ENCODE measurements around the gene RIOK1.

The RIOK1 gene

DNA sequence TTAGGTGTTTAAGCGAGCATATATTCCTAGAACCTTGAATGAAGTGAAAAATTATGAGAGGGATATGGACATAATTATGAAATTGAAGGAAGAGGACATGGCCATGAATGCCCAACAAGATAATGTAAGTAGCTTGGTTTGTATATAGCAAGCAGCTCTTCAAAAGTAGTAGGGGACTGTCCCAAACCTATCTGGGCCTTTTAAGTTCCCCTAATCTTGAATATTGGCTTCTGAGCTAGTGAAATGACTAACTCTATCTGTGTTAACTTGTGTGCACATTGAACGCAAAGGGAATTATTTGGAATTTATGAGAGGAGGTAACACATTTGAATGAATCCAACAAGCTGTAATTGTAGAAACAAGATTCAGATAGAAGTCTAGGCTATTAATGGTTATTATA lies 21.7 kb downstream of the RIOK1 start:
- no peak overlapping the region for H2AK5ac ChIP-seq (ENCODE audit: low read length)
- no peak overlapping the region for H3K4me3 ChIP-seq (ENCODE audit: low read length)
- no peak overlapping the region for H3K56ac ChIP-seq (ENCODE audit: low read length)
- H3K9ac ChIP-seq (ENCODE audit: low read length): no peak overlapping the region
- WGBS (ENCODE audit: extremely low coverage, insufficient coverage, low lambda C conversion rate): no CpG with 5 or more reads among the region's 2 CpGs
- H3K27ac ChIP-seq (ENCODE audit: low read depth, low read length): no peak overlapping the region
- H3K4me2 ChIP-seq (ENCODE audit: low read length): no peak overlapping the region
- no peak overlapping the region for H3K18ac ChIP-seq (ENCODE audit: low read length)
- no peak overlapping the region for H4K8ac ChIP-seq (ENCODE audit: low read depth, low read length)
- H2BK5ac ChIP-seq (ENCODE audit: low read length): no peak overlapping the region
- H3K4me1 ChIP-seq (ENCODE audit: control insufficient read depth, low read depth, low read length): no peaks in the 10 kb centered on the region
- H2BK15ac ChIP-seq (replicated peaks; ENCODE audit: low read depth): no peak overlapping the region
- no peaks in the 10 kb centered on the region for H3K27me3 ChIP-seq (ENCODE audit: insufficient read depth, low read length, poor library complexity)
- peaks cover 2% of the 10 kb centered on the region for H3K36me3 ChIP-seq (ENCODE audit: control insufficient read depth, insufficient read depth, low read length)
- no peaks in the 10 kb centered on the region for H3K79me1 ChIP-seq (ENCODE audit: low read length)
- no peak overlapping the region for H4K5ac ChIP-seq (ENCODE audit: low read length)
- H2BK120ac ChIP-seq (ENCODE audit: low read depth, low read length): no peak overlapping the region
- no peaks in the 10 kb centered on the region for H3K79me2 ChIP-seq (ENCODE audit: control insufficient read depth, insufficient read depth, low read length)
- DNase-seq: no peak
- no peak overlapping the region for H3K23ac ChIP-seq (ENCODE audit: low read length)
- no peak overlapping the region for H3K4ac ChIP-seq (ENCODE audit: low read depth, low read length)

DNA sequence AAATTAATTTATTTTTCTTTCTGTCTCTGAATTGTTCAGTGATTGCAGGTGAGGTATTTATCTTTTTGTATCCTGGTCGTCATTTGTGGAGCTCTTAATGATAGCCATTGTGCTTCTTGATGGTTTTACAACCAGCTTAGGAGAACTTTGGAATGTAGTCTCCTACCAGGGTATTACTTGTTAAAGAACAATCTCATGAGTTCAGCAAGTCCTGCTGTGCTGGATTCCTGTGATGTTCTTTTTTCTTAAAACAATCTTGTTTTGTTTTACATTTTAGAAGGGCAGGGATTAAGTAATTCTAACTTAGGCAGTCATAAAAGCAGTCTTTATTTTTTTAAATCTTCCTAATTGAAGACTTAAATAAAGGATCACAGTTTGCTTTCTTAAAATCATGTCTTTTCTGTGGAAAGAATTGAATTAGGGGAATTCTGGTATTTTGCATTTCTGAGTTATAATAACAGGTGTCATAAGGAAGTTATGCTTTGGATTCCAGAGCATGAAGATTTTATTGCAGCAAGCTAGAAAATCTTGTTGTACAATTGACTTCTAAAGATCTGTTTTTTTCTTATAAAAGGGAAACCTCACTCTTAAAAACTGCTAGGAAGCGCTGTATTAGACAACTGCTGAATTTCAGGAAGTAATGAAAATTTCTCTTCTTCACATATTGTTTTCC lies 23.7 kb downstream of the RIOK1 start:
- WGBS (ENCODE audit: extremely low coverage, insufficient coverage, low lambda C conversion rate): no CpG with 5 or more reads among the region's 2 CpGs
- peaks cover 3% of the 10 kb centered on the region for H3K36me3 ChIP-seq (ENCODE audit: control insufficient read depth, insufficient read depth, low read length)
- H3K56ac ChIP-seq (ENCODE audit: low read length): no peak overlapping the region
- H2AK5ac ChIP-seq (ENCODE audit: low read length): no peak overlapping the region
- H3K9ac ChIP-seq (ENCODE audit: low read length): no peak overlapping the region
- no peak overlapping the region for H3K23ac ChIP-seq (ENCODE audit: low read length)
- no peak overlapping the region for H3K18ac ChIP-seq (ENCODE audit: low read length)
- H2BK120ac ChIP-seq (ENCODE audit: low read depth, low read length): no peak overlapping the region
- no peak overlapping the region for H3K4me2 ChIP-seq (ENCODE audit: low read length)
- no peak overlapping the region for H4K5ac ChIP-seq (ENCODE audit: low read length)
- H3K79me2 ChIP-seq (ENCODE audit: control insufficient read depth, insufficient read depth, low read length): no peaks in the 10 kb centered on the region
- no peak overlapping the region for H2BK15ac ChIP-seq (replicated peaks; ENCODE audit: low read depth)
- H3K4me3 ChIP-seq (ENCODE audit: low read length): no peak overlapping the region
- H4K8ac ChIP-seq (ENCODE audit: low read depth, low read length): no peak overlapping the region
- no peaks in the 10 kb centered on the region for H3K4me1 ChIP-seq (ENCODE audit: control insufficient read depth, low read depth, low read length)
- no peak overlapping the region for H2BK5ac ChIP-seq (ENCODE audit: low read length)
- no peak overlapping the region for H3K4ac ChIP-seq (ENCODE audit: low read depth, low read length)
- H3K27me3 ChIP-seq (ENCODE audit: insufficient read depth, low read length, poor library complexity): no peaks in the 10 kb centered on the region
- peak; percentile 89 for DNase-seq
- H3K27ac ChIP-seq (ENCODE audit: low read depth, low read length): no peak overlapping the region
- no peaks in the 10 kb centered on the region for H3K79me1 ChIP-seq (ENCODE audit: low read length)

GRCh38 chr6:7414811-7415210 lies 25.2 kb downstream of the RIOK1 start:
- no peak overlapping the region for H4K8ac ChIP-seq (ENCODE audit: low read depth, low read length)
- H3K4me1 ChIP-seq (ENCODE audit: control insufficient read depth, low read depth, low read length): no peaks in the 10 kb centered on the region
- peaks cover 3% of the 10 kb centered on the region for H3K36me3 ChIP-seq (ENCODE audit: control insufficient read depth, insufficient read depth, low read length)
- no peak overlapping the region for H3K4ac ChIP-seq (ENCODE audit: low read depth, low read length)
- no peak overlapping the region for H3K56ac ChIP-seq (ENCODE audit: low read length)
- H3K27me3 ChIP-seq (ENCODE audit: insufficient read depth, low read length, poor library complexity): no peaks in the 10 kb centered on the region
- no CpG with 5 or more reads among the region's 7 CpGs for WGBS (ENCODE audit: extremely low coverage, insufficient coverage, low lambda C conversion rate)
- H3K23ac ChIP-seq (ENCODE audit: low read length): no peak overlapping the region
- no peak overlapping the region for H2AK5ac ChIP-seq (ENCODE audit: low read length)
- DNase-seq: peak; percentile 82
- H4K5ac ChIP-seq (ENCODE audit: low read length): no peak overlapping the region
- no peak overlapping the region for H3K9ac ChIP-seq (ENCODE audit: low read length)
- H3K79me2 ChIP-seq (ENCODE audit: control insufficient read depth, insufficient read depth, low read length): no peaks in the 10 kb centered on the region
- no peak overlapping the region for H2BK15ac ChIP-seq (replicated peaks; ENCODE audit: low read depth)
- no peak overlapping the region for H2BK5ac ChIP-seq (ENCODE audit: low read length)
- H3K27ac ChIP-seq (ENCODE audit: low read depth, low read length): no peak overlapping the region
- H3K18ac ChIP-seq (ENCODE audit: low read length): no peak overlapping the region
- no peak overlapping the region for H3K4me2 ChIP-seq (ENCODE audit: low read length)
- H3K4me3 ChIP-seq (ENCODE audit: low read length): no peak overlapping the region
- H3K79me1 ChIP-seq (ENCODE audit: low read length): no peaks in the 10 kb centered on the region
- H2BK120ac ChIP-seq (ENCODE audit: low read depth, low read length): no peak overlapping the region

DNA sequence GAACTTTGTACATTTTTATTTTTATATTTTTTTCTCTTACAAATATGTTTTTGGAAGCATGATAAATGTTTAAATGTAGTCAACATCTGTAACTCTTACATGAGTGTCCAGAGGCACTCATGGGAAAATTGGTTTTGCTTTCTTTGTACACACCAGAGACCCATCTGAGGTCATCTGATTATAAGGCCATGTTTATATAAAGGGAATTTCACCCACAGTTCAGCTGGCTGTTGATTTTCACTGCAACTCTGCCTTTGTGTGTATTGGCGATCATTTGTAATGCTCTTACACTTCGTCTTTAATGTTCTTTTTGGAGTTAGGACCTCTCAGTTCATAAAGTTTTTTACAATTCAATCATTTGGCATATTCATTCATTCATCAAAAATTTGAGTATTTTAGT lies 28.1 kb downstream of the RIOK1 start:
- H3K23ac ChIP-seq (ENCODE audit: low read length): no peak overlapping the region
- H3K27me3 ChIP-seq (ENCODE audit: insufficient read depth, low read length, poor library complexity): no peaks in the 10 kb centered on the region
- H3K4me3 ChIP-seq (ENCODE audit: low read length): no peak overlapping the region

DNA sequence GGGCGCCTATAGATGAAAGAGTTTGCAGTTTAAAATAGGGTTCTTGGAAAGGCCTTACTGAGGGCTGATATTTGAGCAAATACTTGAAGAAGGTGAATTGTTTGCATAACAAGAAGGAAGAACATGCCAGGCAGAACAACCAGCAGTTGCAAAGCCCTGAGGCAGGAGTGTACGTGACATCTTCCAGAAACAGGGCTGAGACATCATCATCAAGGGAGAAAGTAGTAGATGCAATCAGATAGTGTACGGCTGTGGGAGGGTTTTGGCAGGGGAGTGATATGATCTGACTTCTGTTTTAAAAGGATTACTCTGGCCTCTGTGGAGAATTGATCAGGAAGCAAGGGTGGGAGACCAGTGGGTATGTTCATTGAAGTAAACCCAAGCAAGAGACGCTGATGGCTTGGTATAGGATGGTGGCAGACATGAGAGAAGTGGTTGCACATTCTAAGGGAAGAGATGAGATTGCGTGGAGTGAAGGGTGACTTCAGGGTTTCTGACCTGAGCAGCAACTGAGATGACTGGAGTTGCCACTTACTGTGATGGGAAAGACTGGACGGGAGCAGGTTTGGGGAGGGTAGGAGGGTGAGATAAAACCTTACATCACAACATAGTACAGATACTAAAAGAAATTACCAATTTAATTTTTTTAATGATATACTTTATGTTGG lies 28.8 kb downstream of the RIOK1 start:
- Histone ChIP-seq H3K27ac (ENCODE audit: low read depth, low read length) (no peak overlapping the region), H3K23ac (ENCODE audit: low read length) (no peak overlapping the region), H3K4ac (ENCODE audit: low read depth, low read length) (no peak overlapping the region), H3K18ac (ENCODE audit: low read length) (no peak overlapping the region), H2BK120ac (ENCODE audit: low read depth, low read length) (no peak overlapping the region), H3K56ac (ENCODE audit: low read length) (no peak overlapping the region), H3K79me1 (ENCODE audit: low read length) (no peaks in the 10 kb centered on the region), H3K27me3 (ENCODE audit: insufficient read depth, low read length, poor library complexity) (no peaks in the 10 kb centered on the region), H4K8ac (ENCODE audit: low read depth, low read length) (no peak overlapping the region), H3K79me2 (ENCODE audit: control insufficient read depth, insufficient read depth, low read length) (no peaks in the 10 kb centered on the region), H4K5ac (ENCODE audit: low read length) (no peak overlapping the region), H3K4me1 (ENCODE audit: control insufficient read depth, low read depth, low read length) (no peaks in the 10 kb centered on the region), H2AK5ac (ENCODE audit: low read length) (no peak overlapping the region), H3K4me3 (ENCODE audit: low read length) (no peak overlapping the region), H3K4me2 (ENCODE audit: low read length) (no peak overlapping the region), H2BK15ac (replicated peaks; ENCODE audit: low read depth) (no peak overlapping the region), H2BK5ac (ENCODE audit: low read length) (no peak overlapping the region), H3K36me3 (ENCODE audit: control insufficient read depth, insufficient read depth, low read length) (peaks cover 3% of the 10 kb centered on the region), H3K9ac (ENCODE audit: low read length) (no peak overlapping the region)
- no peak for DNase-seq
- no CpG with 5 or more reads among the region's 6 CpGs for WGBS (ENCODE audit: extremely low coverage, insufficient coverage, low lambda C conversion rate)

More for the DNA sequence above, 28.1 kb downstream of the RIOK1 start:
- Histone ChIP-seq H2BK120ac (ENCODE audit: low read depth, low read length) (no peak overlapping the region), H4K5ac (ENCODE audit: low read length) (no peak overlapping the region), H2BK15ac (replicated peaks; ENCODE audit: low read depth) (no peak overlapping the region), H3K4me1 (ENCODE audit: control insufficient read depth, low read depth, low read length) (no peaks in the 10 kb centered on the region), H3K18ac (ENCODE audit: low read length) (no peak overlapping the region), H4K8ac (ENCODE audit: low read depth, low read length) (no peak overlapping the region), H3K27ac (ENCODE audit: low read depth, low read length) (no peak overlapping the region), H2AK5ac (ENCODE audit: low read length) (no peak overlapping the region), H3K4ac (ENCODE audit: low read depth, low read length) (no peak overlapping the region), H2BK5ac (ENCODE audit: low read length) (no peak overlapping the region), H3K4me2 (ENCODE audit: low read length) (no peak overlapping the region), H3K79me2 (ENCODE audit: control insufficient read depth, insufficient read depth, low read length) (no peaks in the 10 kb centered on the region), H3K36me3 (ENCODE audit: control insufficient read depth, insufficient read depth, low read length) (peaks cover 3% of the 10 kb centered on the region), H3K9ac (ENCODE audit: low read length) (no peak overlapping the region), H3K56ac (ENCODE audit: low read length) (no peak overlapping the region), H3K79me1 (ENCODE audit: low read length) (no peaks in the 10 kb centered on the region)
- DNase-seq: no peak
- WGBS (ENCODE audit: extremely low coverage, insufficient coverage, low lambda C conversion rate): no CpG with 5 or more reads among the region's 2 CpGs
